ENCODE results near the gene PROM2.

The PROM2 gene

DNA sequence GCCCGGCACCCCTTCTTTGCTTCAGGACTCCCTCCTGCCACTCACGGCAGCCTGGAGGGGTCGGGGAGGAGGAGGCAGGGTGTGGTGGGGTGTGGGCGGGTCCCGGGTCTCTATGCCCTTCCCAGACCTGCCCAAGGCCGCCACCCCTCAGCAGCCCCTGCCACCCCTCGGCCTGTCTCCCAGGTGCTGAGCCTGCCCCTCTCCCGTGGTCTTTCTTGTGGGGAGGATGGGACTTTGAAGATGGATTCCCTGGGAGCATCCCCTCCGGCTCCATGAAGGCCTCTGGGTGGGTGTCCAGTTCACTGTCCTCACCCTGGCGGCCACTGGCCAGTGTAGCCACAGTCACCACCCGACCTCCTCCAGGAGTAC, 46.1 kb downstream of the PROM2 start:
- no peak for DNase-seq (ENCODE audit: low read depth)

DNA sequence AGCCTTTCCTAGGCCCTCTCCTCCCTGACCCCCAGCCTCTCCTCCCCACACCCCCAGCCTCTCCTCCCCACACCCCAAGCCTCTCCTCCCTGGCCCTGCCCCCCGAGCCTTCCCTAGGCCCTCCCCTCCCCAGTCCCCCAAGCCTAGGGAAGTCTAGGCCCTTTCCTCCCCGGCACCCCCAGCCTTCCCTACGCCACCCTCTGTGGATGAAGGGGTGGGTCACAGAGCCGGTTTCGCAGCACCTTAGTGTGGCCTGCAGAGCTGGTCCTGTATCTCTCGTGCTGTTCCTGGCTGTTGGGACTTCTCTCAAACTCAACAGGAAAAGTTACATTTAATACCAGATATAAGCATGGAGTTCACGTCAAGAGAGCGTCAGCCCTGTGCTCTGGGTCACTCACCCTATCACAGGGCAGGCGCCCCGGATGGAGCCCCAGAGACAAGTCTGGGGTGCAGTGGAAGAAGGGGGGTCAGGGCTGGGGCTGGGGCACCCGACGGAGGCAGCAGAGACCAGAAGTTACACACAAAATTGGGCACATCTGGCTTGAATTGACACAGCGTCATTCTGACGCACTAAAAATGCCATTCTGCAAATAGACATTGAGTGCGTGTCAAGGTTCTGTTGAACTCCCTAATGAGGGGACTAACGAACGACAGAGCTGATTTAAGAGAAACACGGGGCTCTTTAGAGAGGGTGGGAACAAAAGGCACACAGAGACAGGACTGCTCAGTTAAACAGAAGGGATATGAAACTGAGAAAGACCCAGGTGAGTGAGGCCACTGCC, 46.9 kb downstream of the PROM2 start:
- no peak for DNase-seq (ENCODE audit: low read depth)

DNA sequence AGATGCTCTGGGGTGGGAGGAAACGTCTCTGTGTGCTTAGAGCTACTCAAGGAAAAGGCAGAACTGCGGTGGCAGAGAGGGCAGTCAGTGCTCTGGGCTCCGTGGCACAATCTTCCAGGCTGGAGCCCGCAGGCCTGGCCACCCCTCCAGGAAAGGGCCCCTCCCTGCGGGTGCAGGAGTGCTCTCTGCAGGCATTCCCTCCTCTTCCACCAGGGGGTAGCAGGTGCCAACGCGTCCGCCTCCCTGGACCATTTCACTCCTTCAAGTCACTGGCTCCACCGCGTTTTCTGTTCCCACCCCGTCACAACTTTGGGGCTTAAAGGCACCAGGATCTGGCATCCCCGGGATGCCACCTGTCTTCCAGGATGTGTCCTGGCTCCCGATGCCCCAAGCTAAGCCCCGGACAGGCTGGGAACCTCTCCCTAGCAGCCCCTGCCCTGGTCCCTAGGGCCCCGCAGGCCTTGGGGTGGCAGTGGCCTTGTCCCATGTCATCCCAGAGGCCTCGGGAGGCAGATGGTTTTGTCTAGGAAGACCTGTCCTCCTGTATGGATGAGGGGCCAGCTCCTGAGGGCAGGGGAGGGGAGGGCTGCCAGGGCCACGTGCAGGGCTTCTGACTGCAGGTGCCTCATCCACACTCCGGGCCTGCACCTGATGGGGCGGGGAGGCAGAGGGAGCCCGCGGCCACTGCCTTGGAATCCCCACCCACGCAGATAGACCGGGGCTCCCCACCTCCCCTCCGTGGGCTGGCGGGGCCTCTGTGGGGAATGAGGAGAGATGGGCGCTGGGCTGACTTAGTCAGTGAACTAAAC, 49.3 kb downstream of the PROM2 start:
- DNase-seq (ENCODE audit: low read depth): no peak

DNA sequence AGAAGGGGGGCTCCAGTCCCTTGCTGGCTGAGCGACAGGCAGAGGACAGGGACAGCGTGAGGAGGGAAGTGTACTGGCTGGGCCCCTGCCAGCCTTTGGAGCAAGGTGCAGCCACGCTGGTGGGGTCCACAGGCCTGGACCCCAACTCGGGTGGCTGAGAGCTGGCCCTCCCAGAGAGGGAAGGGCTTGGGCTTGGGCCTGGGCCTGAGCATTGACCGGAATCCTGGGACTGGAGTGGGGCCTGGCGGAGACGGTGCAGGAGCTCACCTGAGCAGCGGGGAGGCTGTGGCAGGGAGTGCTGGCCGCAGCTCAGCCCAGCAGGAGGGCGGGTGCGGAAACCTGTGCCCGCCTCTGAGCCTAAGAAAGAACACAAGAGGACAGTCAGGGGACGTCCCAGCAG, 50.8 kb downstream of the PROM2 start:
- no peak for DNase-seq (ENCODE audit: low read depth)

DNA sequence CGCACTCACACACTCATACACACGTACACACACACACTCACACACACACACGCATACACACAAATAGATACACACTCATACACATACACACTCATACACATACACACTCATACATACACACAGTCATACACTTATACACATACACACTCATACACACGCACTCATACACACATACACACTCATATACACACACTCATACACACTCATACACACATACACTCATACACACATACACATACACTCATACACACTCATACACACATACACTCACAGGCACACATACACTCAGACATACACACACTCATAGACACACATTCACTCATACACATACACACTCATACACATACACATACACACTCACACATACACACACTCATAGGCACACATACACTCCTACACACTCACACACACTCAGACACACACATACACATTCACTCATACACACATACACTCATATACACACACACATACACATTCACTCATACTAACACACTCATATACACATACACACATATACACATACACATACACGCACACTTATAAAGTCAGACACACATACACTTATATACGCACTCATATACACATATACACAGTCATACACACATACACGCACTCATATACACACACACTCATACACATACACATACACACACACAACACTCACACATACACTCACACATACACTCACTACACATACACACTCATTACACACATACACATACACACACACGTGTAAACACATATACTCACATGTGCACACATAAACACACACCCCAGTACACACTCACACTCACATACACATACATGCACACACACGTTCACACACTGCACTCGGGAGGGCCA, 51.6 kb downstream of the PROM2 start:
- no peak for DNase-seq (ENCODE audit: low read depth)

DNA sequence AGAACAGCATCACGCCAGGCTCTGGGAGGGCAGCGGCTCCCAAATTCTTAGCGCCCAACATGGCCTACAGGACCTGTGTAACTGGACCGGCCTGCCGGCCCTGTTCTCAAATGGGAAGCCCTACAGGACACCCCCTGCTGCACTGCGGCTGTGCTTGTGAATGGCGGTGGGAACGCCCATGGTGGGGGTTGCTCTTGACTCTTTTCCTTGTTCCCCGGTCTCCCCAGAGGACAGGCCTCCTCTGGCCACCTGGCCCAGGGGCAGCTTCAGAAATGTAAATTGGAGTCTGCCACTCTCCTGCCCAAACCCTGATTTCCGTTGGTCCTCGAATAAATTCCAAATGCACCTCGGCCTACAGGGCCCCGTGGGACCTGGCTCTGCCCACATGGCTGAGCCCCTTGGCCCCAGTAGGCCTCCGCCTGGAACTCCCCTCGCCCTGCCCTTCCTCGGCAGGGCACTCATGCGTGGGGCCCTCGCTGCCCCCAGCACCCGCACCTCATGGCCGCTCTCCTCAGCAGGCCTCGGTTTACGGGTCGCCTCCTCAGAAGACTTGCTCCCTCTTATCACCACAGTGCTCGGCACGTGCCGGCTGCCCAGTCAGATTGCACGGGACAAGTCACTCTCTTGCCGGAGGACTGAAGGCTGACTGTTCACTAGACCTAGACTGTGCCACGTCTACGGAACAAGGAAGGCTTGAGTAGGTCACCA, 52.3 kb downstream of the PROM2 start:
- no peak for DNase-seq (ENCODE audit: low read depth)

DNA sequence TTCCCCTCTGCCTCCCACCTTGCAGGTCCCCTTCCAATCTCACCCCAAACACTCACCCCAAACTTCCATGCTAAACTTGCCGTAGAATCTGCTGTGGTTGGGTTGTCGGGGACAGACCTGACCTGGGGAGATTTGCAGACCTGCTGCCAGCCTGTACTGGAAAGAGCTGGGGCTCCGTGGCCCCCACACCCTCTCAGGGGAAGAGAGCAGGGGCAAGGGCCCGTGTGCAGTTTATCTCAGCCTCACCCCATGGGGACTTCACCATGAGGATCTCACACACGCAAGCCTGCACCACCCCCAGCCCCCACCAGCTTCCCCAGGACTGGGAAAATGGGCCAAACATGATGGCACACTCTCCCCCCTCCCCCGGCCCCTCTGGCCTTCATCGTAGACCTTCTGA, 53.6 kb downstream of the PROM2 start:
- no peak for DNase-seq (ENCODE audit: low read depth)

DNA sequence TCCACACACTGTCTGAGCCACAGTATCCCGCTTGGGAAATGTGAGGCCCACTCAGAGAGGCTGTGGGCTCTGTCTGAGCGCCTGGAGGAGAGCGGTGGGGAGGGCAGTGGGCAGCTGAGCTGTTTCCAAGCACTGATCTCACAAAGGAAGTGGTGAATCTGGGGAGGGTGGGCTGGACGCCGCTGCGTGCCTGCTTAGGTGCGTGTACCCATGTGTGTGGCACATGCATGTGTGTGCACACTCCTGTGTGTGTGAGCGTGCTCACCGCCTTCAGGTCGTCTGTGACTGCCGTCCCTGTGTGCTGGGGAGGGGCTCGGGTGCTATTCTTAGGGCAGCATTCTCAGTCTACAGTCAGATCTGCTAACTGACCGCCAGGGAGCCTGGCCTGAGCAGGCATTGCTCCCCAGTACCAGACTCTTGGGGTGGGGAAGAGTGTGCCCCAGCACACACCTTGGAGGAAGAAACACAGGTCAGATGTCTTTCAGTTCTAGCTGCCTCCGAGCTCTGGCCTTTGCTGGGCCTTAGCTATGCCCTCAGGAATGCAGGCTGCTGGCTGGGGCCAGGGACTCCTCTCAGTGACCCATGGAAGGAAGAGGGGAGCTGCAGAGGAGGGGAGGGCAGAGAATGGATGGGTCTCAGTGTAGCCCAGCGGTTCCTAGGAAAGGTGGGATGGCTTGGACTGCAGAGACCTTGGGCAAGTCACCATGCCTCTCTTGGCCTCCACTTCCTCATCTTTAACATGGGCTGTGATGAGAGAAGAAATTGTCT, 54.3 kb downstream of the PROM2 start:
- peak; percentile 22 for DNase-seq (ENCODE audit: low read depth)

DNA sequence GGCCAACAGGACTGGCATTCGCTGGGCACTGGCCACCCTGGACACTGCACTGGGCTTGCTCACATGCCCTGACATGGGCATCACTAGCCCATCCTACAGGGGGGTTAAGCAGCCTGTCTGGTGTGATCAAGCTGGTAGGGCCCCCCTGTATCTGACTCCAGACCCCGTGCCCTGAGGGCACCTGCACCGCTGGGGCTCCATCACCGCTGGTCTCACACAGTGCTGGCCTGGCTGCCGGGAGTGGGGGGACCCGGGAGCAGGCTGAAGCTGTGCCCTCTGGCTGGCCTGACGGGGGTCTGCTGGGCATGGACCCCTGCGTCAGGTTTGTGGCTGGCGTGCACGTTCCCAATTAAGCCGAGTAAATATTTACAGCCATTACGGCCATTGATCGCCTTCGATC, 55.2 kb downstream of the PROM2 start:
- no peak for DNase-seq (ENCODE audit: low read depth)

DNA sequence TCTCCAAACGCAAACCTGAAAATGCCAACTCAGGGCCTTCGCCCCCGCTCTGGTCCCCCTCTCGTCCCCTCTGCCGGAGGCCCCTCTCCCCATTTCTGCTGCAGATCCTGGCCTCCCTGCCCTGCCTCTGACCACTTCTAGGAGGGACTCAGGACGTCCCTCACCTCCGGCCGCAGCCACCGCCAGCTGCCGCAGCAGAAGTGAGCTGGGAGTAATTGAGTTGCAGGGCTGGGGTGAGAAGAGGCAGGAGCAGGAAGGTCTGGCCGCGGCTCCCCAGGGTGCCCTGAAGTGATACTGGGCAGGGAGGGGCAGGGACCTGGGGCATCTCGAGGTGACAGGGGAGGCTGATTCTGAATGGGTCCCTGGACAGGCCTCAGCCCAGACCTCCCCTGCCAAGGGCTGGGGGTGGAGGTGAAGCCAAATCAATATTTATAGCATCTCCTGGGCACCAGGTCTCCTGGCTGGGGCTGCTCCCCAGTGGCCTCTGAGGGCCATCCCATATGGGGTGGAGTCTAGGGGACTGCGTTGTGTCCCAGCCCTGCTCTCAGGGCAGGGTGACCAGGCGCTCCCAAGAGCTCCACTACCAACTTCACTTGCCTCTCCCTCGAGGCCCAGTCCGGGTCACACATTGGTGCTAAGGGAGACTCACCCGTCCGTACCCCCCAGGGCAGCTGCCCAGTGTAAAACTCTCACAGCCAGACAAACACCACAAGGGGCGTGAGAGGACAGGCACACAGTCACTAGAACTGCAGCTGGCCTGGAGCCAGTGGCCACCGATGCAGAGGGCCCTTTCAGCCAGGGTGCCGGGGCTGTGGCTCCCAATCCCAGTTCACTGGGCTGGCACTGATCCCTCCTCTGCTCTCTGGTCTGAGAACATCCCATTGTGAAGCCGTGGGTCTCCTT, 55.9 kb downstream of the PROM2 start:
- no peak for DNase-seq (ENCODE audit: low read depth)

DNA sequence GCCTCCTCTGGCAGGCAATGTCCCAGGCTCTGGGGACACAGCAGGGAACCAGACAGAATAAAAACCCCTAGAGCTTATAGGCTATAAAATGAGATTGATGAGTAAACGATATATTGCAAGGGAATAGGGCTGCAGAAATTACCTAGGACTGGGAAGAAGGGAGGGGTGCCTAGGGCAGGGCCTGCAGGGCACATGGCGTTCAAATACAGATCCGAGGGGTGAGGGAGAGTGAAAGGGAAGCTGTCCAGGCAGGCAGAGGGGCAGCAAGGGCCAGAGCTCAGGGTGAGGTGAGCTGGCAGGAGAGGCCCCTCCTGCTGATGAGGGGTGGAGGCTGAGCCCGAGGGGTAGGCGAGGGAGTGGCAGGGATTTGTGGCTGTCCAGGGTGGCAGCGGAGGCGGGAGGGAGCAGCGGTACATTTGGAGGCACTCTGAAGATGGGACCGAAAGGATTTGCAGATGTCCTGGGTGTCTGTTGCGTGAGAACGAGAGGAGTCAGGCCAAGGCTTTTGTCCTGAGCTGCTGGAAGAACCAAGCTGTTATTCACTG, 56.6 kb downstream of the PROM2 start:
- DNase-seq (ENCODE audit: low read depth): no peak

DNA sequence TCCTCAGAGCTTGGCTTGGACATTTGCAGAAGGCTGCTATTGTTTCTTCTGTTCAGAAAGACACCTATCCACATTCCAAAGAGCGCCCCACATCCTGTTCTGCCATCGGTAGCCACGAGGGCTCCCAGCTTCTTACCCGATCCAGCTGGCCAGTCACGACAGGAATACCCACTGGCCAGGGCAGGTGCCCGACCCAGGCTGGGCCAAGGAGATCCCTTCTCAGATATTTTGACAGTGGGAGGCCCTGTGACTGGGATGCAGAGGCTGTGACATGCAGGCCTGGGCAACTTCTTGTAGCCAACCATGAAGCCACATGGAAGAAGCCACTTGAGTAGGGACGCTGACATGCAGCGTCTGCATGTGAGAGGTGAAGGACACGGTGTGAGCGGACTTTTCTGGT, 57.4 kb downstream of the PROM2 start:
- no peak for DNase-seq (ENCODE audit: low read depth)

DNA sequence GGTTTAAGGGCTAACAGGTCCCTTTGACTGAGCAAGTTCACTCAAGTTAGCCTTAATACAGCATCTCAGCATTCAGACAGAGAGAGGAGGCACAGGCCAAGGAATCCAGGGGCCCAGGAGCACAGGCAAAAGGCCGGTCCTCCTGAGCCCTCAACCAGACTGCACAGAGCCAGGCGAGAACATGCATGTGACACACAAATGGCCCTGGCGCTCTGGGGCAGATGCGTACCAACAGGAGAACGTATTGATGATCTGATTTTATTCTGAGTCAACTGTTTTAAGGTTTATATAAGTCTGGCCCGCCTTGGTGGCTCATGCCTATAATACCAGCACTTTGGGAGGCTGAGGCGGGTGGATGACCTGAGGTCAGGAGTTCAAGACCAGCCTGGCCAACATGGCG, 57.8 kb downstream of the PROM2 start:
- DNase-seq (ENCODE audit: low read depth): no peak

DNA sequence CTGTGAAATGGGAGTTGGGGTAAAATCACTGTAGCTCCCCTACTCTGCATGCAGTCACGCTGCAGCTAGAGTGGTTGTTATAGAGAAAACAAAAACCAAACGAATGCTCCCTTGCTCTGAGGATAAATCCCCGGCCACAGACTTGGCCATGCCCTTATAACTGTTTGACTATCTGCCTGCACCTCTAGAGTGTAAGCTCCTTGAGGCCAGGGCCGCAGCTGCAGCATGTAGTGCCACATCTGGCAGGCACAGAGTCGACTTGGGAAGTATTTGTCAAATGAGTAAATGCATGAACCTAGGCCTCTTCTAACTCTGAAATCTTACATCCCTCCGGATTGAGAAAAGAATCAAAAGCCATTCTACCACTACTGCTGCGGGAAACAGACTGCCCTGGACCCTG, 58.8 kb downstream of the PROM2 start:
- DNase-seq (ENCODE audit: low read depth): no peak

DNA sequence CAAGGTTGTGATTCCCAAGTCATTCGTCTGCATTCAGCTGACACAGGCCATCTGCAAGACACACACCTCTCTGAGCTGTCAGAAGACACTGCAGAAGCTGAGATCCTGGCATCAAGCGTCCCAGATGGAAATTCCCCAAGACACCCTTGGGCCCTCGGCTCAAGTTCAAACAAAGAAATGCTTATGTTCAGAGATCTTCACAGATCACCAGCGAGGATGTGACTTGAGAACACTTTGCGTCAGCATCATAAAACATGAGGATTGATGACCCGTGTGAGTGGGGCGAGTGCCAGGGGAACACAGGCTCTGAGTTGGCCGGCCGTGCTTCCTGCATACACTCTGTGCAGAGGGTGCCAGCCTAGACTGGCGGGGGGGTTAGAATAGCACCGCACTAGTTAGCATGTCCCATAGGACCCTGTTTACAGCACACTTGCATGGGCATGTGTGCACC, 59.7 kb downstream of the PROM2 start:
- peak; percentile 91 for DNase-seq (ENCODE audit: low read depth)

DNA sequence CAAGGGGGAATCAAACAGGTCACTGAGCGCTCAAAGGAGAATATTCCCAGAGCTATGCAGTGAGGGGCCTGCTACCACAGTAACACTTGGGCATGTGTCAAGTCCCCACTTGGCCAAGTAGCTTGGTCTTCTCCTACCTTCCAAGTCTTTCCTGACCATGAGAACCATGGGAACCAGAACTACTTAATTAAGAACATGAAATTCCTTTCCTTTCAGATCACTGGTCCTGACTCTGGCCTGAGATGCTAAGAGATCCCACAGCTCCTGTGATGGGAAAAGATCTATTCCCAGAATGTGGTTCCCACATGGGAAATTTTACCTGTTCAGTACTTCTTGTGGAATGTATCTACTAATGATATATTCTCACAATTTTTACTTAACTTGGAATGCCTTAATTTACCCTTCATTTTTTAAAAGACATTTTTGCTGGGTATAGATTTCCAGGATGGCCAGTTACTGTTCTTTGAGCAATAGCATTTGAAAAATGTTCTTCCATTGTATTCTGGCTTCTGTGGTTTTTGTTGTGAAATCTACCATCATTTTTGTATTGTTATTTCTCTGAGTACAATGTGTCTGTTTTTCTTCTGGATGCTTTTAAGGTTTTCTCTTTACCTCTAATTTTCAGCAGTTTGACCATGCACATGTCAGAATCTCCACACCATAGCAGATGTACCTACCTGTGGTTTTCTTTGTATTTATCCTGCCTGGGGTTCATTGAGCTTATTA, 60.8 kb downstream of the PROM2 start:
- DNase-seq (ENCODE audit: low read depth): peak; percentile 25

DNA sequence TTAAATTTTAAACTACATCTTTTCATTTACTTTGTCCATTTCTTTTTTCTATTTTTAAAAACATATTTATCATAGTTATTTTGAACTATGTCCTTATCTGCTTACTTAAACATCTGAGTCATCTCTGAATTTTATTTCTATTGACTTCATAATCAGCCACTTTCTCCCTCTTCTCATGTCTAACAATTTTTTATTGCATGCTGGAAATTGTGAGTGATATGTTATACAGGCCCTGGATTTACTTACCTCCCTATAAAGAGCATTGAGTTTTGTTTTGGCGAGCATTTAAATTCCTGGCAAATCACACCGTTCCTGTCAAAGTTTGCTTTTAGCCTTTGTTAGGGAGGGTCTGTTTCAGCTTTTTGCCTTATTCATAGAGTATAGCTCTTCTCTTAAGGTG, 62.2 kb downstream of the PROM2 start:
- no peak for DNase-seq (ENCODE audit: low read depth)

DNA sequence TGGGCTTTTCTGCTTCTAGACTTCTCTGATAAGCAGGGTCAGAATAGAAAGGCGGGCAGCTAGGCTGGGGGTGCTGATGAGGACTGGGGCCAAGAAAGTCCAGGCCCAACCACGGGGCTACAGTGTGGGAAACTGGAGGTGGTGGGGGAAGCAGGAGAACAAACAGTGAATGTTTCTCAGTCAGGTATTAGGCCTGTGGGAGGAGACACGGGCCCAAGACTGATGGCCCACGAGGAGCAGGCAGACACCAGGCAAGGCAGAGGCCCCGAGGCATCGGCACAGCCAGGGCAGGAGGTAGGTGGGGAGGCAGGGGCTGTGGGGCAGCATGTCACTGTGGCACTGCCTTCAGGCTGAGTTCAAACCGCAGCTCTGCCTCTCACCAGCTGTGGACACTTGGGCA, 63.6 kb downstream of the PROM2 start:
- no peak for DNase-seq (ENCODE audit: low read depth)
